Measurements from ENCODE around the gene PHETA1. TPM values are rescaled to one million over a fixed set of nuclear protein-coding genes. Genes with fewer than 3 reads are reported as not detected.
A peak's percentile ranks its signal among the peaks of the same experiment; 100 is the strongest.
"Not testable (repeated sequence)": the region's sequence is repeated elsewhere in the genome, so short reads cannot be mapped to it uniquely, and the experiment has no call there.

The PHETA1 gene
- total RNA-seq, 1 experiment from 2014 or later: 33.3 TPM

- in situ Hi-C loops (cut with HindIII; ENCODE audit: low pct_unique_long_range_greater_than_20kb, low sequenced_read_pairs): no loop called here
- DNase-seq (ENCODE audit: low read depth): peak; percentile 52
Measured at GRCh38 chr12:111387747-111388323, 18.9 kb upstream of the PHETA1 start.

GRCh38 chr12:111386885-111387284 lies 18.0 kb upstream of the PHETA1 start:
- DNase-seq (ENCODE audit: low read depth): no peak
- in situ Hi-C loops (cut with HindIII; ENCODE audit: low pct_unique_long_range_greater_than_20kb, low sequenced_read_pairs): no loop called here

GRCh38 chr12:111384596-111384995 lies 15.7 kb upstream of the PHETA1 start:
- in situ Hi-C loops (cut with HindIII; ENCODE audit: low pct_unique_long_range_greater_than_20kb, low sequenced_read_pairs): no loop called here
- DNase-seq (ENCODE audit: low read depth): no peak

GRCh38 chr12:111379942-111380554 lies 11.2 kb upstream of the PHETA1 start:
- DNase-seq (ENCODE audit: low read depth): no peak
- in situ Hi-C loops (cut with HindIII; ENCODE audit: low pct_unique_long_range_greater_than_20kb, low sequenced_read_pairs): no loop called here

GRCh38 chr12:111377440-111377839 lies 8.5 kb upstream of the PHETA1 start:
- no peak for DNase-seq (ENCODE audit: low read depth)
- in situ Hi-C loops (cut with HindIII; ENCODE audit: low pct_unique_long_range_greater_than_20kb, low sequenced_read_pairs): no loop called here

GRCh38 chr12:111373231-111373630 lies 4.3 kb upstream of the PHETA1 start:
- in situ Hi-C loops (cut with HindIII; ENCODE audit: low pct_unique_long_range_greater_than_20kb, low sequenced_read_pairs); DNase-seq (ENCODE audit: low read depth): not testable (repeated sequence)

GRCh38 chr12:111369496-111370220 lies 763 bp upstream of the PHETA1 start:
- in situ Hi-C loops (cut with HindIII; ENCODE audit: low pct_unique_long_range_greater_than_20kb, low sequenced_read_pairs): no loop called here
- DNase-seq (ENCODE audit: low read depth): no peak

GRCh38 chr12:111368291-111368787 lies 556 bp downstream of the PHETA1 start:
- no peak for DNase-seq (ENCODE audit: low read depth)
- in situ Hi-C loops (cut with HindIII; ENCODE audit: low pct_unique_long_range_greater_than_20kb, low sequenced_read_pairs): no loop called here

GRCh38 chr12:111367661-111368221 lies 1.2 kb downstream of the PHETA1 start:
- in situ Hi-C loops (cut with HindIII; ENCODE audit: low pct_unique_long_range_greater_than_20kb, low sequenced_read_pairs): no loop called here
- DNase-seq (ENCODE audit: low read depth): no peak

- DNase-seq (ENCODE audit: low read depth): no peak
- in situ Hi-C loops (cut with HindIII; ENCODE audit: low pct_unique_long_range_greater_than_20kb, low sequenced_read_pairs): no loop called here
Measured at GRCh38 chr12:111366583-111366982, 2.3 kb downstream of the PHETA1 start.

- in situ Hi-C loops (cut with HindIII; ENCODE audit: low pct_unique_long_range_greater_than_20kb, low sequenced_read_pairs): no loop called here
Measured at GRCh38 chr12:111366075-111366474, 2.8 kb downstream of the PHETA1 start.

GRCh38 chr12:111363578-111363977 lies 5.3 kb downstream of the PHETA1 start:
- in situ Hi-C loops (cut with HindIII; ENCODE audit: low pct_unique_long_range_greater_than_20kb, low sequenced_read_pairs): no loop called here
- no peak for DNase-seq (ENCODE audit: low read depth)

More at GRCh38 chr12:111366075-111366474, 2.8 kb downstream of the PHETA1 start:
- DNase-seq (ENCODE audit: low read depth): no peak

- no peak for DNase-seq (ENCODE audit: low read depth)
- in situ Hi-C loops (cut with HindIII; ENCODE audit: low pct_unique_long_range_greater_than_20kb, low sequenced_read_pairs): no loop called here
Measured at GRCh38 chr12:111362687-111363475, 6.0 kb downstream of the PHETA1 start.

GRCh38 chr12:111361717-111362576 lies 6.9 kb downstream of the PHETA1 start:
- DNase-seq (ENCODE audit: low read depth): no peak
- in situ Hi-C loops (cut with HindIII; ENCODE audit: low pct_unique_long_range_greater_than_20kb, low sequenced_read_pairs): no loop called here

- in situ Hi-C loops (cut with HindIII; ENCODE audit: low pct_unique_long_range_greater_than_20kb, low sequenced_read_pairs): no loop called here
- no peak for DNase-seq (ENCODE audit: low read depth)
Measured at GRCh38 chr12:111361073-111361716, 7.7 kb downstream of the PHETA1 start.

- no peak for DNase-seq (ENCODE audit: low read depth)
- in situ Hi-C loops (cut with HindIII; ENCODE audit: low pct_unique_long_range_greater_than_20kb, low sequenced_read_pairs): no loop called here
Measured at GRCh38 chr12:111360325-111360930, 8.5 kb downstream of the PHETA1 start.

GRCh38 chr12:111359914-111360276 lies 9.0 kb downstream of the PHETA1 start:
- no peak for DNase-seq (ENCODE audit: low read depth)
- in situ Hi-C loops (cut with HindIII; ENCODE audit: low pct_unique_long_range_greater_than_20kb, low sequenced_read_pairs): no loop called here
